Neural cell (in vitro differentiated cells): ENCODE measurements around the gene ATP1A2. TPM values are rescaled to one million over a fixed set of nuclear protein-coding genes. Genes with fewer than 3 reads are reported as not detected.

ENCODE experiments used
- H2AFZ ChIP-seq: fragments of 200-600, 300-800 bp; sonication (generic), shearing (Covaris generic); 2 replicates; pipeline ENCODE4 v1.6.0; 2014; ENCODE audit warnings: low read depth, mild to moderate bottlenecking, antibody characterized with exemption, low read length, moderate library complexity
- H3F3A ChIP-seq: fragments of 200-600 bp; shearing (Covaris generic); 2 replicates; pipeline ENCODE4 v1.6.1; 2016; ENCODE audit warnings: mild to moderate bottlenecking, moderate library complexity, mixed read lengths, antibody characterized with exemption, low read length; ENCODE audit not compliant: insufficient read depth, poor library complexity, severe bottlenecking
- H3K27ac ChIP-seq: fragments of 200-600, 300-800 bp; sonication (generic), shearing (Covaris generic); 2 replicates; pipeline ENCODE4 v1.5.1; 2014; ENCODE audit warnings: mild to moderate bottlenecking, low read length, moderate library complexity
- H3K27me3 ChIP-seq: fragments of 300-800, 200-600 bp; sonication (generic), shearing (Covaris generic); 2 replicates; pipeline ENCODE4 v1.6.0; 2014; ENCODE audit warnings: mild to moderate bottlenecking, low read depth, low read length, moderate library complexity; ENCODE audit not compliant: insufficient read depth
- H3K36me3 ChIP-seq: fragments of 300-800, 200-600 bp; sonication (generic), shearing (Covaris generic); 2 replicates; pipeline ENCODE4 v1.5.1; 2014; ENCODE audit warnings: mild to moderate bottlenecking, antibody characterized with exemption, low read length, moderate library complexity; ENCODE audit not compliant: insufficient read depth
- H3K4me2 ChIP-seq: fragments of 300-800, 200-600 bp; sonication (generic), shearing (Covaris generic); 2 replicates; pipeline ENCODE4 v1.6.0; 2014; ENCODE audit warnings: mild to moderate bottlenecking, low read length
- H3K4me3 ChIP-seq: fragments of 300-800, 200-600 bp; sonication (generic), shearing (Covaris generic); 2 replicates; pipeline ENCODE4 v1.5.1; 2014; ENCODE audit warnings: mild to moderate bottlenecking, low read length, moderate library complexity
- H3K79me2 ChIP-seq: fragments of 200-600 bp; shearing (Covaris generic); replicated peaks from 2 replicates; pipeline ENCODE4 v1.6.0; 2014; ENCODE audit warnings: mild to moderate bottlenecking, low read length, moderate library complexity; ENCODE audit not compliant: insufficient read depth
- H3K9ac ChIP-seq: fragments of 300-800, 200-600 bp; sonication (generic), shearing (Covaris generic); 2 replicates; pipeline ENCODE4 v1.6.1; 2016; ENCODE audit warnings: mild to moderate bottlenecking, low read length, mixed read lengths
- H3K9me2 ChIP-seq: fragments of 200-600 bp; shearing (Covaris generic); 2 replicates; pipeline ENCODE4 v1.6.1; 2016; ENCODE audit warnings: mild to moderate bottlenecking, low read length, mixed read lengths; ENCODE audit not compliant: insufficient read depth
- H3K9me3 ChIP-seq: fragments of 200-600, 300-800 bp; sonication (generic), shearing (Covaris generic); 2 replicates; pipeline ENCODE4 v1.6.1; 2016; ENCODE audit warnings: mild to moderate bottlenecking, mixed run types, low read length, moderate library complexity, mixed read lengths
- H4K20me1 ChIP-seq: fragments of 200-600 bp; shearing (Covaris generic); 2 replicates; pipeline ENCODE4 v1.6.1; 2016; ENCODE audit warnings: mild to moderate bottlenecking, mixed run types; ENCODE audit not compliant: insufficient read depth
- EP300 ChIP-seq: fragments of 450-650 bp; conservative IDR thresholded peaks from 2 replicates; pipeline ENCODE4 v1.6.1; 2014; ENCODE audit warnings: antibody characterized with exemption, mild to moderate bottlenecking, moderate library complexity; ENCODE audit not compliant: poor library complexity, severe bottlenecking
- EZH2 ChIP-seq: fragments of 200-600, 300-800 bp; shearing (Covaris generic), sonication (generic); IDR thresholded peaks from 2 replicates; pipeline ENCODE4 v1.6.1; 2014; ENCODE audit warnings: antibody characterized with exemption, low read length, borderline replicate concordance, mild to moderate bottlenecking; ENCODE audit not compliant: insufficient read depth, poor library complexity, severe bottlenecking
- MXI1 ChIP-seq: fragments of 450-650 bp; conservative IDR thresholded peaks from 2 replicates; pipeline ENCODE4 v1.6.1; 2014; ENCODE audit warnings: antibody characterized with exemption, mild to moderate bottlenecking; ENCODE audit not compliant: poor library complexity, severe bottlenecking
- POLR2AphosphoS5 ChIP-seq: IDR thresholded peaks from 2 replicates; pipeline ENCODE4 v1.6.1; 2012
- RAD21 ChIP-seq: fragments of 450-650 bp; conservative IDR thresholded peaks from 2 replicates; pipeline ENCODE4 v1.6.1; 2014; ENCODE audit warnings: antibody characterized with exemption, mild to moderate bottlenecking, moderate library complexity
- REST ChIP-seq: IDR thresholded peaks from 2 replicates; pipeline ENCODE4 v1.6.1; 2012; ENCODE audit warnings: borderline replicate concordance
- SMC3 ChIP-seq: fragments of 450-650 bp; conservative IDR thresholded peaks from 2 replicates; pipeline ENCODE4 v1.6.1; 2014; ENCODE audit warnings: antibody characterized with exemption, mild to moderate bottlenecking, moderate library complexity; ENCODE audit not compliant: poor library complexity
- TAF1 ChIP-seq: IDR thresholded peaks from 2 replicates; pipeline ENCODE4 v1.6.1; 2012; ENCODE audit warnings: low read depth
- polyA plus RNA-seq: library from polyadenylated mRNA; depleted of rRNA; stranded (reverse); fragments of >200 nt; gene quantifications from 2 replicates; pipeline ENCODE4 v1.2.3, GENCODE V29; 2014
- TF ChIP-seq, protein P1 (sequence below): fragments of 450-650 bp; IDR thresholded peaks from 2 replicates; pipeline ENCODE4 v1.5.1; 2014; ENCODE audit warnings: antibody characterized with exemption, mild to moderate bottlenecking, moderate library complexity; ENCODE audit not compliant: poor library complexity, severe bottlenecking

The ATP1A2 gene
- polyA plus RNA-seq, 1 donor from 2014 or later = 0.12 TPM

DNA sequence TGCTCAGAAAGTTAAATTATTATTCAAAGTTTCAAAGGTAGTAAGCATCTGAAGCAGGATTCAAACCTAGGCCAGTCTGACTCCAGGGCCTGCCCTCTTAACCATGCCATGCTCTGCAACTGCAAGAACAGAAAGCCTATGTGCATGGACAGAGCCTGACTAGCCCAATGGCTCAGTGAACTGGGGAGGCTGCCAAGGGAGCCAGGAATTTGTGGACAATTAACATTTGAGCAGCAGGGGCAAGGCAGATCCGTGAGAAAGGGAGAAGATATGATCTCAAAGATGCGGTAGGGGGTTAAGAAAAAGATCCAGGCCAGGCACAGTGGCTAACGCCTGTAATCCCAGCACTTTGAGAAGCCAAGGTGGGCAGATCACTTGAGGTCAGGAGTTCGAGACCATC is 29.4 kb downstream of the ATP1A2 start:
- Histone ChIP-seq H3K79me2 (no peaks in the 10 kb centered on the region), H3K9me3 (no peaks in the 10 kb centered on the region), H4K20me1 (no peaks in the 10 kb centered on the region), H3K9ac (no peak overlapping the region), H2AFZ (no peak overlapping the region), H3K4me3 (no peak overlapping the region), H3F3A (no peaks in the 10 kb centered on the region), H3K4me2 (no peak overlapping the region), H3K27ac (no peak overlapping the region), H3K27me3 (no peaks in the 10 kb centered on the region), H3K36me3 (no peaks in the 10 kb centered on the region), H3K9me2 (no peaks in the 10 kb centered on the region)
- no peak for TF ChIP-seq SMC3
- TF ChIP-seq RAD21 = no peak
- TF ChIP-seq TAF1 = no peak
- no peak for TF ChIP-seq EP300
- no peak for TF ChIP-seq POLR2AphosphoS5
- no peak for TF ChIP-seq EZH2
- TF ChIP-seq REST = no peak
- TF ChIP-seq MXI1 = no peak
- TF ChIP-seq, protein P1, sequence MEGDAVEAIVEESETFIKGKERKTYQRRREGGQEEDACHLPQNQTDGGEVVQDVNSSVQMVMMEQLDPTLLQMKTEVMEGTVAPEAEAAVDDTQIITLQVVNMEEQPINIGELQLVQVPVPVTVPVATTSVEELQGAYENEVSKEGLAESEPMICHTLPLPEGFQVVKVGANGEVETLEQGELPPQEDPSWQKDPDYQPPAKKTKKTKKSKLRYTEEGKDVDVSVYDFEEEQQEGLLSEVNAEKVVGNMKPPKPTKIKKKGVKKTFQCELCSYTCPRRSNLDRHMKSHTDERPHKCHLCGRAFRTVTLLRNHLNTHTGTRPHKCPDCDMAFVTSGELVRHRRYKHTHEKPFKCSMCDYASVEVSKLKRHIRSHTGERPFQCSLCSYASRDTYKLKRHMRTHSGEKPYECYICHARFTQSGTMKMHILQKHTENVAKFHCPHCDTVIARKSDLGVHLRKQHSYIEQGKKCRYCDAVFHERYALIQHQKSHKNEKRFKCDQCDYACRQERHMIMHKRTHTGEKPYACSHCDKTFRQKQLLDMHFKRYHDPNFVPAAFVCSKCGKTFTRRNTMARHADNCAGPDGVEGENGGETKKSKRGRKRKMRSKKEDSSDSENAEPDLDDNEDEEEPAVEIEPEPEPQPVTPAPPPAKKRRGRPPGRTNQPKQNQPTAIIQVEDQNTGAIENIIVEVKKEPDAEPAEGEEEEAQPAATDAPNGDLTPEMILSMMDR = no peak

- no peak overlapping the region for H3K4me2 ChIP-seq
- H3K27me3 ChIP-seq = no peaks in the 10 kb centered on the region
- TF ChIP-seq EZH2 (no peak), RAD21 (no peak), TAF1 (no peak), EP300 (no peak), SMC3 (no peak), POLR2AphosphoS5 (no peak), REST (no peak), MXI1 (no peak)
- TF ChIP-seq, protein P1 = no peak
- H3K9me2 ChIP-seq = no peaks in the 10 kb centered on the region
- no peaks in the 10 kb centered on the region for H3K79me2 ChIP-seq
- no peak overlapping the region for H3K27ac ChIP-seq
- no peak overlapping the region for H3K9ac ChIP-seq
- H2AFZ ChIP-seq = no peak overlapping the region
- H3K36me3 ChIP-seq = no peaks in the 10 kb centered on the region
- no peak overlapping the region for H3K4me3 ChIP-seq
- H3K9me3 ChIP-seq = no peaks in the 10 kb centered on the region
- H3F3A ChIP-seq = no peaks in the 10 kb centered on the region
- H4K20me1 ChIP-seq = no peaks in the 10 kb centered on the region
These were observed 30.5 kb downstream of the ATP1A2 start for GRCh38 chr1:160146107-160146506.
